GM18520 (cell line): ENCODE measurements around the gene DUSP8.
"Not testable (repeated sequence)": the region's sequence is repeated elsewhere in the genome, so short reads cannot be mapped to it uniquely, and the experiment has no call there.

Source experiments
- ATAC-seq: cut with Tn5 transposase; IDR thresholded peaks from one replicate; pipeline ENCODE4 v1.9.1; 2021; ENCODE audit not compliant: unreplicated experiment

DUSP8 gene

DNA sequence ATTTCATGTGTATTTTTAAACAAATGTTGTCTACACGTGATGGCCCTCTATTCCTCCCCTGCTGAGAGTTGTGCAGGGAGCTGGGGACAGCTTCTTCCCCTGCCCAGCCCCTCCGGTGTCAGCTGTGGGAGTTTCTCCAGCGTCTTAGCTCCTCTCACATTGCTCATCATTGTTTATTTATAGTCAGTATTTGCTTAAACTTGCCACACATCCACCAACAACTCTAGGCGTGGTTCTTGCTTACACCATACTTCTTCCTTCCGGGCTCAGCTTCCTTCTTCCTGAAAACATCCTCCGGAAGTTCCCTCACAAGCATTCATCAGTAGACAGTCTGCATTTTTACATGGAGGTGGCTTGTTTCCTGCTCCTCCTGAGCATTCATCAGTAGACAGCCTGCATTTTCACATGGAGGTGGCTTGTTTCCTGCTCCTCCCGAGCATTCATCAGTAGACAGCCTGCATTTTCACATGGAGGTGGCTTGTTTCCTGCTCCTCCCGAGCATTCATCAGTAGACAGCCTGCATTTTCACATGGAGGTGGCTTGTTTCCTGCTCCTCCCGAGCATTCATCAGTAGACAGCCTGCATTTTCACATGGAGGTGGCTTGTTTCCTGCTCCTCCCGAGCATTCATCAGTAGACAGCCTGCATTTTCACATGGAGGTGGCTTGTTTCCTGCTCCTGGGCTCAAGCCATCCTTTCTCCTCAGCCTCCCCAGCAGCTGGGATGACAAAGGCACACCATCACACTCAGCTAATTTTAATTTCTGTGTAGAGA, 17.3 kb upstream of the DUSP8 start:
- ATAC-seq = not testable (repeated sequence)

DNA sequence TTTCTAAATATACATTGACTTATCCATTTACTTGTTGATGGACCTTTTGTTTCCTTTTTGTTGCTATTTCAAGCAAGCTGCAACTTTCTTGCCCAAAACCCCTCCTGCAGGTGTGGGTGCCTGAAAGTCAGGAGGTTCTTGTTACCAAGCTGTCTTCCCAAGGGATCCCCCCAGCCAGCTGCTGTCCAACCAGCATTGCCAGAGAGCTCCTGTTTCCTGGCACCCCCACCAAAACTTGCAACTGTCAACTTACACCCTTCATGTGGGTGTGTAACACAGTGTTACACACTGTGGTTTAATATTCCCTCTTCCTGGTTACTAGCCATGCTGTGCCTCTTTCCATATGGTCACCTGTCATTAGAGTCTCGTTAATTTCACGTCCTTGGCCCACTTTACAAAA, 14.6 kb upstream of the DUSP8 start:
- no peak for ATAC-seq

DNA sequence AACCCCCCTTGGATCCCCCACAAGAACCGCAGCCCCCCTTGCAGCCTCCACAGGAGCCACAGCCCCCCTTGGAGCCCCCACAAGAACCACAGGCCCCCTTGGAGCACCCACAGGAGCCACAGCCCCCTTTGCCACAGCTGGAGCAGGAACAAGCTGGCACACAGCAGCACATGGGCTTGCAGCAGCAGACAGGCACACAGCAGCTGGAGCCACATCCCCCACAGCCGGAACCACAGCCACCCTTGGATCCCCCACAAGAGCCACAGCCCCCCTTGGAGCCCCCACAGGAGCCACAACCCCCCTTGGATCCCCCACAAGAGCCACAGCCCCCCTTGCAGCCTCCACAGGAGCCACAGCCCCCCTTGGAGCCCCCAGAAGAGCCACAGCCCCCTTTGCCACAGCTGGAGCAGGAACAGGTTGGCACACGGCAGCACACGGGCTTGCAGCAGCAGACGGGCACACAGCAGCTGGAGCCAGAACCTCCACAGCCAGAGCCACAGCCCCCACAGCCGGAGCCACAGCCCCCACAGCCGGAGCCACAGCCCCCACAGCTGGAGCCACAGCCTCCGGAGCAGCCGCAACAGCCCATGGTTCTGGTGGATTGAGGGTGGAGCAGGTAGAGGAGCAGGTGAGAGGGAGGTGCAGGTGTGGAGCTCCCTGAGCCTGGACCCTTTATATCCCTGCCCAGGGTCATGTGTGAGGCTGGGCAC, 12.7 kb upstream of the DUSP8 start, which contains the start of gene KRTAP5-1:
KRTAP5-1 (minus strand) TSS at position 623 of the 710 bp plus-strand sequence; CDS start at position 589, 34 bp downstream.
- ATAC-seq = not testable (repeated sequence)

DNA sequence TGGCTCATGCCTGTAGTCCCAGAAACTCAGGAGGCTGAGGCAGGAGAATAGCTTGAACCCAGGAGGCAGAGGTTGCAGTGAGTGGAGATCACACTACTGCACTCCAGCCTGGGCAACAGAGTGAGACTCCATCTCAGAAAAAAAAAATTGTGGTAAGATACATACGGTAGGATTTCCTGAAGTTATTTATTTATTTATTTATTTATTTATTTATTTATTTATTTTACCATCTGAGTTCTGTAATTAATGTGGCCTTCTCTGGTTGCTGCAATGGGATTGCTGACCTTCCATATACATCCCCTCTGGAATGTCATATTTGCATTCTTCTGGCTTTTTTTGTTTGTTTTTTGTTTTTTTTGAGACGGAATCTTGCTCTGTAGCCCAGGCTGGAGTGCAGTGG, 10.8 kb upstream of the DUSP8 start:
- ATAC-seq = not testable (repeated sequence)

DNA sequence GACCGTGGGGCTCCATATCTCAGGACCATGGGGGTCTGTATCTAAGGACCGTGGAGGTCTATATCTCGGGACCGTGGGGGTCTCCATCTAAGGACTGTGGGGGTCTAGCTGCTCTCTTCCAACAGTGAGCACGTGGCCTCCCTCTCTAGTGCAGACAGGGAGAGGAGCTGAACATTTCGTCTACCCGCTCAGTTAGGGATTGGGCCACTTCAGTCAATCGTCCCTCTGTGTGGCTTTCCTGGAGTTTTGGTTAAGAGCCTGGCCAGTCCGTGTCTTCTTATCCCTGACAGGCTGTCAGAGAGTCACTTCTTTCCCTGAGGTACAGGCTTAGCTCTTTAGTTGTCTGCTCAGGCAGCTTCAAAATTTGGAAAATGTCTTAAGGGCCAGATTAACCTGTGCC, 9.9 kb upstream of the DUSP8 start:
- ATAC-seq = no peak

DNA sequence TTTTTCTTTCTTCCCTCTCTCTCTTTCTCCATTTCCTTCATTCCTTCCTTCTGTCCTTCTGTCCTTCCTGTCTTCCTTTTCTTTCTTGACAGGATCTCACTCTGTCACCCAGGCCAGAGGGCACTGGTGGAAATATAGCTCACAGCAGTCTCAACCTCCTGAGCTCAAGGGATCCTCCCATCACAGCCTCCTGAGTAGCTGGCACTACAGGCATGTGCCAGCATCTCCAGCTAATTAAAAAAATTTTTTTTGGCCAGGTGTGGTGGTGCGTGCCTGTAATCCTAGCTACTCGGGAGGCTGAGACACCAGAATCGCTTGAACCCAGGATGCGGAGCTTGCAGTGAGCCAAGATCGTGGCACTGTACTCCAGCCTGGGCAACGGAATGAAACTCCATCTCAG, 4.8 kb upstream of the DUSP8 start:
- ATAC-seq = no peak

DNA sequence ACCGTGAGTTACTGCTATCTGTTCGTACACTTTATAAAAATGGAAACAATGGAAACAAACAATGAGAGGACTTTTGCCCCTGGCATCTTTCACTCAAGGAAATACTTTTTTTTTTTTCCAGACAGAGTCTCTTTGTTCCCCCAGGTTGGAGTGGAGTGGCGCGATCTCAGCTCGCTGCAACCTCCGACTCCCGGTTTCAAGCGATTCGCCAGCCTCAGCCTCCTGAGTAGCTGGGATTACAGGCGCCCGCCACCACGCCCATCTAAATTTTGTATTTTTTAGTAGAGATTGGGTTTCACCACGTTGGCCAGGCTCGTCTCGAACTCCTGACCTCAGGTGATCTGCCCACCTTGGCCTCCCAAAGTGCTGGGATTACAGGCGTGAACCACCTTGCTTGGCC, 3.7 kb upstream of the DUSP8 start:
- ATAC-seq = not testable (repeated sequence)

DNA sequence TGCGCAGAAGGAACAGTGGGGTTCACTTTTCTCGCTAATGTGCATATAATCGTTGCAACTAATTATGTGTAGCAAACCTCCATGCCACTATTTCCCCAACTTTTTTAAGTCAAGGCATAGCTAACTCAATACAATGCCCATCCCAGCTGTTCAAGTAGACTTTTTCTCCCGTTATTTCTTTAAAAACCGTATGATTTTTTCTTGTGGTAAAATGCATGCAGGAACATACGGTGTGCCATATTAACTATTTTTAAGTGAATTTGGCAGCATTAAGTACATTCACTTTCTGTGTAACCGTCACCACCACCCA, 2.8 kb upstream of the DUSP8 start:
- ATAC-seq = no peak

DNA sequence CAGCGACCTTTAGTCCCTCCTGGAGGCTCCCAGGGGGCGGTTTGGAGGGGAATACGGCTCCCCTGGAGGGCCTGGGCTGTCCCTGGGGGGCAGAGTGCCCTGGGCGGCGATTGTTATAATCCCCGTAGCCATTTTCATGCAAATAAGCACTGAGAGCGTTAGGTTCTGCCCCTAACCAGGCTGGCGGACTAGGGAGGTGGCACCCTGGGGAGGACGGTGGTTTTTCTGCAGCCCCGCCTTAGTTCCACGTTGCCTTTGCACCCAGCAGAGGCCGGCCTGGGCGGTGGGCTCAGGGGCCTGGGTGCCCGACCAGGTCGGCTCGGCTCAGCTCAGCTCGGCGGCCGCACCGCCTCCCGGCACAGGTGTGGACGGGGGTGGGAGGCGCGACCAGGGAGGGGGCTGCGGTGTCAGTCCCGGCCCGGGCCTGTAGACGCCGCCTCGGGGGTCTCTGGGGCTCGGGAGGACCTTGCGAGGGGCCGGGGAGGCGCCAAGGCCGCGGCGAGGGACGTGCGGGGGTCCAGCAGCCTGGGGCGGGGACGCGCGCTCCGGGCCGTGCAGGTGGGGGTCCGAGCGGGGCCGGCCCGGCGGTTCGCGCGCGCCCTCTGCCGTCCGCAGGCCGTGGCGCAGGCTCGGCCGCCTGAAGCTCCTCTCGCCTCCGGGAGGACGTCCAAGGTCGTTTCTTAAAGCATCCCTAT, 2.3 kb upstream of the DUSP8 start:
- no peak for ATAC-seq

DNA sequence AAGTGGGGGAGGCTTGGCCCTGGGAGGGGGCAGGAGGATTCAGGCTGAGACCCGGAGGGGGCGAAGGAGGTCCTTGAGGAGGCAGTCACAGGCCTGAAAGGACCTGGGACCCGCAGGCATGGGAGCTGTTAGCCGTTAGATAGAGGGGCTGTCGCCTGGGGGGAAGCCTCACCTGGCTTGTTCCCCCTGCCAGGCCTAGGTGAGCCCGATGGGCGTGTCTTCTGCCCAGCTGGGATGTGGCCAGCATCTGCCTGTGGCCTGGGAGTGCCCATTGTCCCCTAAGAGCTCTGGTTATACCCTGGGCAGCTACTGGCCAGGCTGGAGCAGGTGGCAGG, 1.8 kb upstream of the DUSP8 start:
- ATAC-seq = no peak

DNA sequence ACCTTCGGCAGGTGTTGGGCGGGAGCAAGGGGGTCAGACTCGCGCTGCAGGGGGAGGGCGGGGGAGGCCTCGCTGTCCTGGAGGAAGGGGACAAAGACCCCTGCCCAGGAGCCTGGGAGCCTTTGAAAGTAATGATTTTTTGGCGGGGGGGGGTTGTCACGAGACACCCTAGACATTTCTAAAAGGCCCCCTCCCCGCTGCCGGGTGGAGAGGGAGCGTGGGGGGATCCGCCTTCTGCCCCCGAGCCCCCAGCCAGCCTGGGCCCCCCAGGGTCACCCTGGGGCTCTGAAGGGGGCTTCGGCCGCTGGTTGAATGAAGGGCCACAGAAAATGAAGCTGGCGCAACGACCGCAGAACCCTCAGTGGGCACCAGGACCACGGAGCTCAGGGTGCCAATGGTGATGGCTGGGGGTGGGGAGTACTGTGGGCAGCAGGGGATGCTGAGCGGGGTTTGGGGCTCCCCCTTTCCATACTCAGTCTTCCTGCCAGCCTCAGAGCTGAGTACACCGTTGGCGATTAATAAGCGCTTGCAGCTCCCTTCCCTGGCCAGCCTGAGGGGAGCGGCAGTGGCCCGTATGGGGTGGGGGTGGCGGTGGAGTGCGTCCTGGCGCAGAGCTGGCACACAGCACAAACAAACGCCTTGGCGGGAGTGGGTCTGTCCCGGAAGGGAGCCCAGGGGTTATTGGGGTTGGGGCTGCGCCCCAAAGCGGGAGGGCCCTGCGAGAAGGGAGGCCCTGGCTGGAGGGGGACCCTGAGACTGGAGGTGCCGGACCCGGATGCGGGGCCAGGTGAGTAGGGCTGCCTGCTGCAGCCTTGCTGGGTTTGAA, 1.2 kb upstream of the DUSP8 start:
- ATAC-seq = no peak

DNA sequence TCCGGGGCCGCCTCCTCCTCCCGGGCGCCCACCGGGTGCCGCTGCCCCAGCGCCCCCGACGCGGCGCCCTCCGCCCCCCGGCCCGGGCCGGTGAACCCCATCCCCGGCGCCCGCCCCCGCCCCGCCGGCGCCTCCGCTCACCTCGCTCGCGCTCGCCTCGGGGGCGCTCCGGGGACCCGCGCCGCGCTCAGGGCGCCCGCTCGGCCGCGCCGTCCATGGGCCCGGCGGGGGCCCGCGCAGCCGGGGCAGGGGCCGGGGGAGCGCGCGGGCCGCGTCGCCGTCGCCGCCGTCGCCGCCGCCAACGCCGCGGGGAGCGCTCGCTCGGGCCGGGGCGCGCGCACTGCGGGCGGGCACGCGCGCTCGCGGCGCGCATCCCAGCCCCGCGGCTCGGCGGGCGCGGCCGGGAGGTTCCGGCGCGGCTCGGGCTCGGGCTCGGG, 293 bp downstream of the DUSP8 start:
- no peak for ATAC-seq

DNA sequence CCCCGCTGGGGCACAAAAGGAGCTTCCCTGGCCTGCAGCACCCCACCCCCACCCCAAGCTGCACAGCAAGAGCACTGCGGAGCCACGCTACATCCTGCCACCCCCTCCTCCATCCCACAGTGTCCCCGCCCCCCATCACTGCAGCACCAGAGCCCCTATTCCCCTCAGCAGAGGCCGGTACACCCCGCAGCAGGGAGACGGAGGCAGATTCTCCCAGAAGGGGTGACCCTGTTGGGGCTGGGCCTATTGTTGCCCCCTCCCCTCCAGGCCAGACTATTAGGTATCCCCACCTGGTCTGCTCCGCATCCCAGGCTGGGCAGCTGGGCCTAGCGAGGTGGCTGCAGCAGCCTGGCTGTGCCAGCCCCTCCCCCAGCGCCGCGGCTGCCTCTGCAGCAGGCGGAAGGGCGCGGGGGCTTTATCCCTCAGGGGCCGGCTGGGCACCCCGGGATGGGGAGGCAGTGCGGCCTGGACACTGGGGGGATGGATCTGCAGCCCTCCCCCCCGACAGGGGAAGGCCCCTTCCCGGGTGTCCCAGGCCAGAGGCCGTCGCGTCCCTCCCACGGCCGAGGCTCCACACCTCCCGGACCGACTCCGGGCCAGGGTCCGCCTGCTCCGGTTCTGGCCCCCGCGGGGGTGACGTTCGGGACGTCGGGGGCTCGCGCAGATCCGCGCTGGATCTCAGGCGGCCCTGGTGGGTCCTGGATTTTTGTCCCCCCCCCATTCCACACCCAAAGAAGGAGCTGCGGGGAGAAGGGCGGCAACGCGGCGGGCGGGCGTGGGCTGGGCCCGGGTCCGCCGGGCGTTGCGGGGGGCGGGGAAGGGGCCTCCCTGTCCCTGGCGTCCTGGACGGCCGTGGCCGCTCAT, 943 bp downstream of the DUSP8 start:
- no peak for ATAC-seq

DNA sequence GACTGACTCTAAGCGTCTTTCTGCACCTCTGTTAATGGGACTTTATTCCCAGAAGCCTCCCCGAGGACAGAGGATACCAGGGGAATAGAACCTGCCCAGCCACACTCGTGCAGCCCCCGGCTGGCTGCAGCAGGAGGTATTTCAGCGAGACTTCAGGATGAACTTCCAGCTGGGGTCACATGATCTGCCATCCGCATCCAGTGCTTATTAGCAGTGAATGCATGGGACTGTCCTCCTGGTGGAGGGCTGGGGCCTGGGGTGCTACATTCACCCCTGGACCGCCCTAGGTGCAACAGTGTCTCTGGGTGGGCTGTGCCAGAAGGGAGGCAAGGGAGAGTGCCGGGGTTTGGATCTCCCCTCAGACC, 1.6 kb downstream of the DUSP8 start:
- no peak for ATAC-seq

DNA sequence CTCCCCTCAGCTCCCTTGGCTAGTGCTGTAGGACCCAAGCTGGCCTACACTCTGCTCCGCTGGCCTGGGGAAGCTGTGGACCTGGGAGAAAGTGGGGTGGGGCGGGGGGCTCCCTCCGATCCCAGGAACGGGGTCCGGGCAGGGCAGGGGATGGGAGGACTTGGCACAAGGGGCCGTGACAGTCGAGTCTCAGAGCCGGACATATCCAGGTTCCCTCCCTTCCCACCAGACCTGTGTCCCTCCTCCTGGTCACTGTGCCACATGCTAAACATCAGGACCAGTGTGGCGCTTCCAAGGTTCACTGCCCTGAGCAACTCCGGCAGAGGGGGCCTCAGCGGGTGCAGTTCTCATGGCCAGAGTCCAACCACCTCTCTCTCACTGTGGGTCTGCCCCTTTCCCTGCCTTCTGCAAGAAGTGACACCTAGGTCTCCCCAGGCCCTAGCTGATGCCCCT, 2.0 kb downstream of the DUSP8 start:
- ATAC-seq = no peak

DNA sequence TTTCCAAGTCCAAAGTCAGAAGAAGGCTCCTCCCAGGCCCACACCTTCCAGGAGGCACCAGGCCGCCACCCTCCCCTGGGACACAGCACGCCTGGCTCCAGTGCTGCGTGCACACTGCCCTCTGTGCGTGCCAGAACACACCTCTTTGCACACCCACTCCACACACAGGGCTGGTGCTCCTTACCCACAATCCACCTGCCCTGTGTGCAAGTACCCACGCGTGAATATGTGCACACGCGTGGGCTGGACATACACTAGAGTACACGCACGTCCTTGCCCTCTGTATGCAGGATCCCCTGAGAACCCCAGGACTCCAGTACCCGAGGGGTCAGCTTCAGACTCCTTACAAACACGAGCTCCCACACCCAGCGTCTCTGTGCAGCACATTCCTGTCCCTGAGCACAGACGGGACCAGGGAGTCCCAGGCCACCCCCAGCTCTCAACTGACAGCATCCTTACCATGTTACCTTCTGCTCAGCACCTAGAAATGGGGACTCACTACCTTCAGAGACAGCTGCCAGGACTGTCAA, 2.8 kb downstream of the DUSP8 start:
- ATAC-seq = no peak

DNA sequence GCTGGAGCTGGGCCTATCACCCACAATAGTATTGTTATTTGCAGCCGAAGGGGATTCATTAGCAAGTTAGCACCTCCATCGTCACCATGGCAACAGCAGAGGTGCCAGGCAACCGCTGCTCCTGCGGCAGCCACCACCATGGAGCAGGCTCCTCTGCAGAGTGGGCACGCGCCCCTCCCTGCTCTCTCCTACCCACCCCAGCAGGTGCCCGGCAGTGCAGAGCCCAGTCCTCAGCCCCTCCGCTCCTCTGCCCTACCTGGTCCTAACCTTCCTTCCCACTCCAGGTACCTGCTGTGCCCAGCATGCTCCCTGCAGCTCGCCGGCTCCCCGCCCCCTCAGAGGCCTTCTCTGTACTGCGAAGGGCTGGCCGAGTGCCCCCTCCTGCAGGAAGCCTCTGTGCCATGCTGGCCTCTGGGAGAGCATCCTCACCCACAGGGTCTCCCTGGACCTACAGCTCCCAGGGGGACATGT, 3.6 kb downstream of the DUSP8 start:
- ATAC-seq = no peak

DNA sequence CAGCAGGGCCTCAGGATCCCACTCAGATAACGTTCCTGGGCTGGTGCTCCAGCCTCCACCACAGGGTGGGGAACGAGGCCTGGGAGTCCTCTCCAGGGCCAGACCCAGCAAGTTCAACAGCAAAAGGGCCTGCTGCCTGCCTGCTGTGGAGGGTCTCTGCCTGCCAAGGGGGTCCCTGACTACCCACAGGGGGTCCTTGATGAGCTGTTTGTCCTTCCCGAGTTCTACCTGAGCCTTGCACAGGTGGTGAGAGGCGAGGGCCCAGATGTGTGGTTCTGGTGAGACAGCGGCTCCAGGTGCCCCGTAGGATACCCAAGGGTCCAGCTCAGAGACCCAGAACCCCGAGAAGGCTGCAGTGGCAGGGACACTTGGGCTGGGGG, 4.4 kb downstream of the DUSP8 start:
- no peak for ATAC-seq

DNA sequence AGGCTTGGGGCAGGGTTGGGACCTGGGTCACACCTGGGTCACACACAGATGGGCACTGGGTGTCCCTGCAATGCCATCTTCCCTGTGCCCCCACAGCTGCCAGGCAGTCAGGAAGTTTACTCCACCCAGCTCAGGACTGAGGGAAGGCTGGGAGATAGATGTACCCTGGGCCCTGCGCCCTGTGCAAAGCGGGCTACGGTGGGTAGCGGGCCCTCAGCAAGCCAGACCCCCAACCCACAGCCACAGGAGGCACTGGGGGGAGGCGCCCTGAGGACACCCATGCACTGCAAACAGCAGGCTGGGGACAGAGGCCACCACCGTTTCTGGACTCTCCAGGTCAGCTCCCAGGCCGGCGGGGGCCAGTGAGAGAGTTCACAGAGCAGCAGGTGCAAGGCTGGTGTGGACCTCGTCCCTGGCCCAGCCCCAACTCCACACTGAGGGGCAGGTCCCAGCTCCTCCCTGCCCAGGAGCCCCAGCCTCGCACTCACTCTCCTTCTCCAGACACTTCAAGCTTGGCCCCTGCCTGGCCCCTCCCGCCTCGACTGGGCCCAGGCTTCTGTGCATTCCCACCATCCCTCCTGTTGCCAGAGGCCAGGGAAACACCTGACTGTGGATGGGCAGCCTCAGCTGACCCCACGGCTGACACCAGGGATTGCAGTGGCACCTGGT, 4.9 kb downstream of the DUSP8 start:
- ATAC-seq = no peak
